Memory B cell (primary cell): Measurements from ENCODE around the gene SRGAP1.
"Not testable (repeated sequence)": the region's sequence is repeated elsewhere in the genome, so short reads cannot be mapped to it uniquely, and the experiment has no call there.

Experiments used
- ATAC-seq: fragments of 150-1000 bp; cut with Tn5 transposase; 2 replicates; pipeline ENCODE4 v1.10.0; 2021; ENCODE audit warnings: low read depth, mild to moderate bottlenecking, moderate library complexity
- DNase-seq, 2 donors: peaks; one replicate each; pipeline ENCODE4 v3.0.0; 2022; ENCODE audit warnings: low spot score in 2 of 2
- H3K27ac Mint-ChIP-seq: one replicate; pipeline ENCODE4 v1.8.0; 2022; ENCODE audit warnings: mild to moderate bottlenecking, moderate library complexity, mixed read lengths
- H3K27me3 Mint-ChIP-seq: one replicate; pipeline ENCODE4 v1.8.0; 2022; ENCODE audit warnings: mixed read lengths
- H3K36me3 Mint-ChIP-seq: one replicate; pipeline ENCODE4 v1.8.0; 2022; ENCODE audit warnings: mild to moderate bottlenecking, mixed read lengths
- H3K4me1 Mint-ChIP-seq: one replicate; pipeline ENCODE4 v1.8.0; 2022; ENCODE audit warnings: mixed read lengths
- H3K4me3 Mint-ChIP-seq: one replicate; pipeline ENCODE4 v1.8.0; 2022; ENCODE audit warnings: mild to moderate bottlenecking, moderate library complexity, mixed read lengths
- H3K9me3 Mint-ChIP-seq: one replicate; pipeline ENCODE4 v1.8.0; 2022; ENCODE audit warnings: mixed read lengths

Gene SRGAP1

GRCh38 chr12:64128366-64128765 lies 283.9 kb downstream of the SRGAP1 start:
- Mint-ChIP-seq H3K36me3 (no peaks in the 10 kb centered on the region), H3K9me3 (no peaks in the 10 kb centered on the region), H3K4me1 (no peaks in the 10 kb centered on the region), H3K27me3 (peaks cover 2% of the 10 kb centered on the region), H3K4me3 (no peak overlapping the region), H3K27ac (no peak overlapping the region)
- ATAC-seq (no peak), DNase-seq (no peak)

GRCh38 chr12:64130476-64130875 lies 286.0 kb downstream of the SRGAP1 start:
- DNase-seq, H3K36me3 Mint-ChIP-seq, ATAC-seq: not testable (repeated sequence)

GRCh38 chr12:64131456-64131855 lies 287.0 kb downstream of the SRGAP1 start:
- not testable (repeated sequence) for H3K27ac Mint-ChIP-seq, H3K4me1 Mint-ChIP-seq, H3K36me3 Mint-ChIP-seq, H3K4me3 Mint-ChIP-seq, ATAC-seq, H3K9me3 Mint-ChIP-seq, DNase-seq, H3K27me3 Mint-ChIP-seq

More at GRCh38 chr12:64130476-64130875, 286.0 kb downstream of the SRGAP1 start:
- H3K9me3 Mint-ChIP-seq, H3K27ac Mint-ChIP-seq, H3K27me3 Mint-ChIP-seq, H3K4me3 Mint-ChIP-seq, H3K4me1 Mint-ChIP-seq: not testable (repeated sequence)

GRCh38 chr12:64132672-64133071 lies 288.2 kb downstream of the SRGAP1 start:
- not testable (repeated sequence) for ATAC-seq, DNase-seq, H3K27me3 Mint-ChIP-seq, H3K4me1 Mint-ChIP-seq, H3K36me3 Mint-ChIP-seq, H3K9me3 Mint-ChIP-seq, H3K27ac Mint-ChIP-seq, H3K4me3 Mint-ChIP-seq

- no peak for ATAC-seq
- Mint-ChIP-seq H3K4me3 (no peak overlapping the region), H3K27me3 (no peaks in the 10 kb centered on the region)
These were observed 292.6 kb downstream of the SRGAP1 start for GRCh38 chr12:64137117-64137516.

GRCh38 chr12:64139021-64139420 lies 294.5 kb downstream of the SRGAP1 start:
- ATAC-seq, result no peak
- Mint-ChIP-seq H3K27me3 (no peaks in the 10 kb centered on the region), H3K27ac (no peak overlapping the region), H3K9me3 (peaks cover 2% of the 10 kb centered on the region), H3K4me3 (no peak overlapping the region), H3K36me3 (no peaks in the 10 kb centered on the region), H3K4me1 (no peaks in the 10 kb centered on the region)
- DNase-seq, result no peak

More at GRCh38 chr12:64137117-64137516, 292.6 kb downstream of the SRGAP1 start:
- DNase-seq, result no peak
- no peaks in the 10 kb centered on the region for H3K4me1 Mint-ChIP-seq
- H3K36me3 Mint-ChIP-seq, result no peaks in the 10 kb centered on the region
- H3K9me3 Mint-ChIP-seq, result peaks cover 2% of the 10 kb centered on the region
- no peak overlapping the region for H3K27ac Mint-ChIP-seq

GRCh38 chr12:64142382-64142781 lies 297.9 kb downstream of the SRGAP1 start:
- no peak for DNase-seq
- Mint-ChIP-seq H3K4me3 (no peak overlapping the region), H3K27me3 (no peaks in the 10 kb centered on the region), H3K9me3 (no peaks in the 10 kb centered on the region), H3K27ac (no peak overlapping the region), H3K4me1 (peaks cover 3% of the 10 kb centered on the region), H3K36me3 (peaks cover 2% of the 10 kb centered on the region)
- no peak for ATAC-seq

GRCh38 chr12:64142784-64143183 lies 298.3 kb downstream of the SRGAP1 start:
- Mint-ChIP-seq H3K36me3 (peaks cover 2% of the 10 kb centered on the region), H3K4me1 (peaks cover 6% of the 10 kb centered on the region), H3K27ac (no peak overlapping the region), H3K9me3 (no peaks in the 10 kb centered on the region), H3K4me3 (no peak overlapping the region), H3K27me3 (no peaks in the 10 kb centered on the region)
- ATAC-seq (no peak), DNase-seq (no peak)

GRCh38 chr12:64145226-64145625 lies 300.7 kb downstream of the SRGAP1 start:
- no peak overlapping the region for H3K4me3 Mint-ChIP-seq
- peaks cover 8% of the 10 kb centered on the region for H3K4me1 Mint-ChIP-seq
- no peaks in the 10 kb centered on the region for H3K27me3 Mint-ChIP-seq
- peaks cover 2% of the 10 kb centered on the region for H3K36me3 Mint-ChIP-seq
- ATAC-seq (no peak), DNase-seq (no peak)
- no peaks in the 10 kb centered on the region for H3K9me3 Mint-ChIP-seq
- H3K27ac Mint-ChIP-seq, result no peak overlapping the region

GRCh38 chr12:64147011-64147631 lies 302.6 kb downstream of the SRGAP1 start:
- ATAC-seq (peak; percentile 34), DNase-seq (no peak)
- peak overlapping the region; percentile 85 for H3K4me3 Mint-ChIP-seq
- H3K36me3 Mint-ChIP-seq, result peaks cover 4% of the 10 kb centered on the region
- no peaks in the 10 kb centered on the region for H3K27me3 Mint-ChIP-seq
- no peaks in the 10 kb centered on the region for H3K9me3 Mint-ChIP-seq
- peak overlapping the region; percentile 6 for H3K27ac Mint-ChIP-seq
- H3K4me1 Mint-ChIP-seq, result peaks cover 8% of the 10 kb centered on the region

GRCh38 chr12:64147875-64148274 lies 303.4 kb downstream of the SRGAP1 start:
- H3K27me3 Mint-ChIP-seq, result no peaks in the 10 kb centered on the region
- H3K9me3 Mint-ChIP-seq, result no peaks in the 10 kb centered on the region
- H3K27ac Mint-ChIP-seq, result no peak overlapping the region
- H3K4me3 Mint-ChIP-seq, result no peak overlapping the region
- peaks cover 10% of the 10 kb centered on the region for H3K4me1 Mint-ChIP-seq
- peaks cover 6% of the 10 kb centered on the region for H3K36me3 Mint-ChIP-seq
- no peak for ATAC-seq
- no peak for DNase-seq

GRCh38 chr12:64154677-64155076 lies 310.2 kb downstream of the SRGAP1 start:
- ATAC-seq, result no peak
- no peak for DNase-seq
- Mint-ChIP-seq H3K9me3 (peaks cover 3% of the 10 kb centered on the region), H3K36me3 (peaks cover 11% of the 10 kb centered on the region), H3K4me3 (no peak overlapping the region), H3K27me3 (no peaks in the 10 kb centered on the region), H3K27ac (no peak overlapping the region), H3K4me1 (peaks cover 2% of the 10 kb centered on the region)

GRCh38 chr12:64157110-64157509 lies 312.6 kb downstream of the SRGAP1 start:
- H3K4me3 Mint-ChIP-seq, result no peak overlapping the region
- ATAC-seq (no peak), DNase-seq (no peak)
- peaks cover 2% of the 10 kb centered on the region for H3K4me1 Mint-ChIP-seq
- H3K27ac Mint-ChIP-seq, result no peak overlapping the region
- no peaks in the 10 kb centered on the region for H3K27me3 Mint-ChIP-seq
- H3K9me3 Mint-ChIP-seq, result peaks cover 3% of the 10 kb centered on the region
- peaks cover 11% of the 10 kb centered on the region for H3K36me3 Mint-ChIP-seq

- Mint-ChIP-seq H3K27me3 (peaks cover 2% of the 10 kb centered on the region), H3K4me3 (no peak overlapping the region), H3K4me1 (no peaks in the 10 kb centered on the region), H3K9me3 (peaks cover 5% of the 10 kb centered on the region), H3K27ac (no peak overlapping the region), H3K36me3 (peaks cover 10% of the 10 kb centered on the region)
- no peak for ATAC-seq
- DNase-seq, result no peak
These were observed 315.7 kb downstream of the SRGAP1 start for GRCh38 chr12:64160021-64160710.

GRCh38 chr12:64160711-64161060 lies 316.2 kb downstream of the SRGAP1 start:
- DNase-seq (no peak), ATAC-seq (no peak)
- Mint-ChIP-seq H3K9me3 (peaks cover 7% of the 10 kb centered on the region), H3K27me3 (peaks cover 2% of the 10 kb centered on the region), H3K4me1 (no peaks in the 10 kb centered on the region), H3K4me3 (no peak overlapping the region), H3K27ac (no peak overlapping the region), H3K36me3 (peaks cover 14% of the 10 kb centered on the region)
